SU-DHL-6 (cell line): Measurements from ENCODE around the gene IGFBPL1.
A peak's percentile ranks its signal among the peaks of the same experiment; 100 is the strongest.

ENCODE experiments used
- H2AFZ ChIP-seq: fragments of 200-600 bp; sonication (generic); 2 replicates; pipeline ENCODE4 v1.6.1; 2014; ENCODE audit warnings: low read depth, mild to moderate bottlenecking, moderate library complexity, mixed read lengths, antibody characterized with exemption, low read length; ENCODE audit not compliant: severe bottlenecking
- H3F3A ChIP-seq: fragments of 200-600 bp; shearing (Covaris generic); 2 replicates; pipeline ENCODE4 v1.6.0; 2016; ENCODE audit warnings: antibody characterized with exemption, mild to moderate bottlenecking; ENCODE audit not compliant: insufficient read depth
- H3K27ac ChIP-seq: fragments of 200-600 bp; sonication (generic); 2 replicates; pipeline ENCODE4 v1.5.1; 2016; ENCODE audit warnings: low read depth, mild to moderate bottlenecking, low read length, moderate library complexity, mixed read lengths
- H3K27me3 ChIP-seq: fragments of 200-600 bp; sonication (generic), shearing (Covaris generic); 2 replicates; pipeline ENCODE4 v1.6.0; 2014; ENCODE audit warnings: mild to moderate bottlenecking, low read length
- H3K36me3 ChIP-seq: fragments of 200-600 bp; sonication (generic); 2 replicates; pipeline ENCODE4 v1.6.1; 2014; ENCODE audit warnings: mild to moderate bottlenecking, low read length, mixed read lengths
- H3K4me2 ChIP-seq: fragments of 300-600, 200-600 bp; shearing (Covaris generic), sonication (generic); 2 replicates; pipeline ENCODE4 v1.6.0; 2014; ENCODE audit warnings: low read length, low read depth, mild to moderate bottlenecking; ENCODE audit not compliant: poor library complexity, severe bottlenecking
- H3K4me3 ChIP-seq: fragments of 200-600 bp; sonication (generic); 2 replicates; pipeline ENCODE4 v1.5.1; 2014; ENCODE audit warnings: antibody characterized with exemption, low read length, mild to moderate bottlenecking, mixed read lengths; ENCODE audit not compliant: insufficient read depth, poor library complexity, severe bottlenecking
- H3K79me2 ChIP-seq: fragments of 200-600 bp; sonication (generic); 2 replicates; pipeline ENCODE4 v1.6.1; 2014; ENCODE audit warnings: mild to moderate bottlenecking, low read length, moderate library complexity; ENCODE audit not compliant: insufficient read depth
- H3K9ac ChIP-seq: fragments of 200-600 bp; sonication (generic); 2 replicates; pipeline ENCODE4 v1.7.0; 2014; ENCODE audit warnings: mild to moderate bottlenecking, low read length
- H3K9me2 ChIP-seq: fragments of 200-600 bp; sonication (generic); replicated peaks from 2 replicates; pipeline ENCODE4 v1.6.1; 2014; ENCODE audit warnings: low read length; ENCODE audit not compliant: insufficient read depth
- H3K9me3 ChIP-seq: fragments of 200-600 bp; sonication (generic); 2 replicates; pipeline ENCODE4 v1.6.1; 2014; ENCODE audit warnings: low read length, mixed read lengths; ENCODE audit not compliant: insufficient read depth
- H4K20me1 ChIP-seq: fragments of 200-600 bp; sonication (generic); 2 replicates; pipeline ENCODE4 v1.6.1; 2014; ENCODE audit warnings: low read depth, mild to moderate bottlenecking, antibody characterized with exemption, low read length, moderate library complexity, mixed read lengths
- CTCF ChIP-seq: fragments of 200-600 bp; sonication (generic); IDR thresholded peaks from one replicate; pipeline ENCODE4 v1.5.1; 2017; ENCODE audit warnings: antibody characterized with exemption, mild to moderate bottlenecking, low read length, moderate library complexity; ENCODE audit not compliant: insufficient read depth, poor library complexity, severe bottlenecking
- EZH2phosphoT487 ChIP-seq: fragments of 200-600 bp; sonication (generic), shearing (Covaris generic); conservative IDR thresholded peaks from 2 replicates; pipeline ENCODE4 v1.6.1; 2018; ENCODE audit warnings: mild to moderate bottlenecking, antibody characterized with exemption, low read length, moderate library complexity, mixed read lengths

Gene IGFBPL1

GRCh38 chr9:38432922-38433510 lies 8.8 kb upstream of the IGFBPL1 start:
- H2AFZ ChIP-seq = no peak overlapping the region

GRCh38 chr9:38431116-38431515 lies 6.9 kb upstream of the IGFBPL1 start:
- Histone ChIP-seq H3K36me3 (no peaks in the 10 kb centered on the region), H3K27ac (no peak overlapping the region)

More at GRCh38 chr9:38432922-38433510, 8.8 kb upstream of the IGFBPL1 start:
- H3K27ac ChIP-seq = no peak overlapping the region
- H4K20me1 ChIP-seq = no peaks in the 10 kb centered on the region
- no peaks in the 10 kb centered on the region for H3K9me2 ChIP-seq
- H3K9ac ChIP-seq = no peak overlapping the region
- no peaks in the 10 kb centered on the region for H3K27me3 ChIP-seq
- no peaks in the 10 kb centered on the region for H3K9me3 ChIP-seq
- TF ChIP-seq CTCF (peak; percentile 33), EZH2phosphoT487 (no peak)
- H3K79me2 ChIP-seq = no peaks in the 10 kb centered on the region
- no peak overlapping the region for H3K4me2 ChIP-seq
- no peaks in the 10 kb centered on the region for H3K36me3 ChIP-seq
- H3K4me3 ChIP-seq = no peak overlapping the region
- no peaks in the 10 kb centered on the region for H3F3A ChIP-seq

GRCh38 chr9:38428062-38428461 lies 3.8 kb upstream of the IGFBPL1 start:
- Histone ChIP-seq H4K20me1 (no peaks in the 10 kb centered on the region), H2AFZ (no peak overlapping the region), H3K4me2 (no peak overlapping the region), H3K9ac (no peak overlapping the region), H3K4me3 (no peak overlapping the region), H3K36me3 (no peaks in the 10 kb centered on the region), H3K27ac (no peak overlapping the region), H3K9me3 (no peaks in the 10 kb centered on the region), H3K79me2 (no peaks in the 10 kb centered on the region), H3K27me3 (no peaks in the 10 kb centered on the region), H3K9me2 (no peaks in the 10 kb centered on the region), H3F3A (no peaks in the 10 kb centered on the region)
- no peak for TF ChIP-seq CTCF
- no peak for TF ChIP-seq EZH2phosphoT487

More at GRCh38 chr9:38431116-38431515, 6.9 kb upstream of the IGFBPL1 start:
- Histone ChIP-seq H3K4me3 (no peak overlapping the region), H3K9me2 (no peaks in the 10 kb centered on the region), H3F3A (no peaks in the 10 kb centered on the region), H3K79me2 (no peaks in the 10 kb centered on the region), H3K27me3 (no peaks in the 10 kb centered on the region), H3K9me3 (no peaks in the 10 kb centered on the region), H3K4me2 (no peak overlapping the region), H3K9ac (no peak overlapping the region), H4K20me1 (no peaks in the 10 kb centered on the region), H2AFZ (no peak overlapping the region)
- no peak for TF ChIP-seq CTCF
